GM23338 (cell line): ENCODE results near the gene CCL14. TPM values are rescaled to one million over a fixed set of nuclear protein-coding genes. Genes with fewer than 3 reads are reported as not detected.

ENCODE experiments used
- ATAC-seq: fragments of 200-7000 bp; cut with Tn5 transposase; 3 replicates; pipeline ENCODE4 v1.9.1; 2020
- DNase-seq: peaks from one replicate; pipeline ENCODE4 v3.0.0-alpha.2; 2015; ENCODE audit warnings: low spot score
- H2AFZ ChIP-seq: fragments of 200-600 bp; sonication (generic); 2 replicates; pipeline ENCODE4 v1.8.0; 2016; ENCODE audit warnings: antibody characterized with exemption, mild to moderate bottlenecking, moderate library complexity
- H3F3A ChIP-seq: fragments of 200-600 bp; sonication (generic); replicated peaks from 2 replicates; pipeline ENCODE4 v1.8.0; 2017; ENCODE audit warnings: antibody characterized with exemption, mixed run types, low read depth
- H3K27ac ChIP-seq: fragments of 200-600 bp; sonication (generic); 2 replicates; pipeline ENCODE4 v1.6.1; 2016; ENCODE audit warnings: low read depth
- H3K27me3 ChIP-seq: fragments of 200-600 bp; sonication (generic); 2 replicates; pipeline ENCODE4 v1.8.0; 2016; ENCODE audit warnings: mild to moderate bottlenecking, mixed run types, moderate library complexity; ENCODE audit not compliant: insufficient read depth
- H3K36me3 ChIP-seq: fragments of 200-600 bp; sonication (generic); 2 replicates; pipeline ENCODE4 v1.8.0; 2016; ENCODE audit warnings: mild to moderate bottlenecking; ENCODE audit not compliant: insufficient read depth
- H3K4me1 ChIP-seq: fragments of 200-600 bp; sonication (generic); 2 replicates; pipeline ENCODE4 v1.8.0; 2016; ENCODE audit warnings: mild to moderate bottlenecking, moderate library complexity; ENCODE audit not compliant: insufficient read depth
- H3K4me2 ChIP-seq: fragments of 200-600 bp; sonication (generic); 2 replicates; pipeline ENCODE4 v1.7.1; 2017; ENCODE audit warnings: mixed run types
- H3K4me3 ChIP-seq: fragments of 200-600 bp; sonication (generic); 2 replicates; pipeline ENCODE4 v1.6.1; 2016; ENCODE audit warnings: mixed run types
- H3K79me2 ChIP-seq: fragments of 200-600 bp; sonication (generic); replicated peaks from 2 replicates; pipeline ENCODE4 v1.8.0; 2017; ENCODE audit warnings: mild to moderate bottlenecking; ENCODE audit not compliant: insufficient read depth
- H3K9me2 ChIP-seq: fragments of 200-600 bp; sonication (generic); 2 replicates; pipeline ENCODE4 v1.8.0; 2017; ENCODE audit not compliant: insufficient read depth
- H4K20me1 ChIP-seq: fragments of 200-600 bp; sonication (generic); replicated peaks from 2 replicates; pipeline ENCODE4 v1.8.0; 2017; ENCODE audit warnings: mild to moderate bottlenecking; ENCODE audit not compliant: insufficient read depth
- H3K27ac Mint-ChIP-seq: 2 replicates; pipeline ENCODE4 v1.8.0; 2020; ENCODE audit warnings: inconsistent platforms, mild to moderate bottlenecking, moderate library complexity, mixed read lengths
- H3K27me3 Mint-ChIP-seq: 3 replicates; pipeline ENCODE4 v1.8.0; 2022; ENCODE audit warnings: low read depth, mild to moderate bottlenecking, moderate library complexity, mixed read lengths, inconsistent platforms; ENCODE audit not compliant: insufficient read depth, poor library complexity
- H3K36me3 Mint-ChIP-seq: 3 replicates; pipeline ENCODE4 v1.8.0; 2021; ENCODE audit warnings: low read depth, mild to moderate bottlenecking, inconsistent platforms, moderate library complexity, mixed read lengths
- H3K4me1 Mint-ChIP-seq: 3 replicates; pipeline ENCODE4 v1.8.0; 2020; ENCODE audit warnings: mild to moderate bottlenecking, inconsistent platforms, mixed read lengths
- H3K4me3 Mint-ChIP-seq: 3 replicates; pipeline ENCODE4 v1.8.0; 2021; ENCODE audit warnings: moderate library complexity, mild to moderate bottlenecking, inconsistent platforms, mixed read lengths
- H3K9me3 Mint-ChIP-seq: 3 replicates; pipeline ENCODE4 v1.8.0; 2020; ENCODE audit warnings: moderate library complexity, mild to moderate bottlenecking, inconsistent platforms, mixed read lengths
- CREB1 ChIP-seq: fragments of 250-450 bp; sonication (Bioruptor Pico); IDR thresholded peaks from 2 replicates; pipeline ENCODE4 v1.5.0; 2020; ENCODE audit warnings: low read depth, mild to moderate bottlenecking, moderate library complexity
- ETS1 ChIP-seq: IDR thresholded peaks from 2 replicates; pipeline ENCODE4 v1.6.1; 2016; ENCODE audit warnings: antibody characterized with exemption
- EZH2 ChIP-seq: fragments of 200-600 bp; sonication (generic); IDR thresholded peaks from one replicate; pipeline ENCODE4 v1.8.0; 2017; ENCODE audit warnings: antibody characterized with exemption, mild to moderate bottlenecking, low read depth; ENCODE audit not compliant: unreplicated experiment
- EZH2phosphoT487 ChIP-seq: fragments of 200-600 bp; sonication (generic); IDR thresholded peaks from one replicate; pipeline ENCODE4 v1.8.1; 2018; ENCODE audit warnings: antibody characterized with exemption; ENCODE audit not compliant: unreplicated experiment
- JUNB ChIP-seq: IDR thresholded peaks from one replicate; pipeline ENCODE4 v1.6.1; 2016; ENCODE audit warnings: antibody characterized with exemption; ENCODE audit not compliant: unreplicated experiment
- POLR2AphosphoS5 ChIP-seq: IDR thresholded peaks from 2 replicates; pipeline ENCODE4 v1.6.1; 2016; ENCODE audit warnings: antibody characterized with exemption, low read depth
- REST ChIP-seq: IDR thresholded peaks from one replicate; pipeline ENCODE4 v1.6.1; 2018; ENCODE audit warnings: antibody characterized with exemption; ENCODE audit not compliant: unreplicated experiment
- STAT1 ChIP-seq: IDR thresholded peaks from one replicate; pipeline ENCODE4 v1.6.1; 2016; ENCODE audit warnings: antibody characterized with exemption; ENCODE audit not compliant: unreplicated experiment
- ZNF114 ChIP-seq: fragments of 250-450 bp; sonication (Bioruptor Pico); IDR thresholded peaks from 2 replicates; pipeline ENCODE4 v1.5.0; 2020; ENCODE audit warnings: mild to moderate bottlenecking, moderate library complexity
- ZNF331 ChIP-seq: fragments of 250-450 bp; sonication (Bioruptor Pico); IDR thresholded peaks from 2 replicates; pipeline ENCODE4 v1.5.0; 2020; ENCODE audit warnings: low read depth, mild to moderate bottlenecking, moderate library complexity
- polyA plus RNA-seq: library from polyadenylated mRNA; unstranded; fragments of >200 nt; fragmentation: Nextera tagmentation; extraction: Ambion mirVana; gene quantifications from 2 replicates; pipeline ENCODE4 v1.2.1, GENCODE V29; 2016
- total RNA-seq: library from RNA; depleted of rRNA; stranded (reverse); fragments of >200 nt; shearing (Covaris generic); gene quantifications from 2 replicates; pipeline ENCODE4 v1.2.3, GENCODE V29; 2014
- TF ChIP-seq, protein P1 (sequence below), 2 experiments: fragments of 200-600 bp in 1 of 2; sonication (generic) in 1 of 2; conservative IDR thresholded peaks; 2 replicates each; pipeline versions ENCODE4 v1.5.1 to v1.6.1; 2016 to 2017; ENCODE audit warnings: antibody characterized with exemption in 2 of 2, low read depth in 2 of 2, mild to moderate bottlenecking in 2 of 2, moderate library complexity in 1 of 2

Gene CCL14
- total and polyA plus RNA-seq, 2 experiments from 2014 or later: not detected

- Histone ChIP-seq H3K4me3 (no peak overlapping the region), H4K20me1 (no peaks in the 10 kb centered on the region), H3K4me2 (no peak overlapping the region), H3K4me1 (no peaks in the 10 kb centered on the region), H3K9me2 (peaks cover 3% of the 10 kb centered on the region; the same call in 1 of the 2 replicates), H3F3A (no peaks in the 10 kb centered on the region), H3K79me2 (no peaks in the 10 kb centered on the region), H3K36me3 (no peaks in the 10 kb centered on the region), H2AFZ (no peak overlapping the region), H3K27ac (no peak overlapping the region), H3K27me3 (no peaks in the 10 kb centered on the region)
- Mint-ChIP-seq H3K9me3 (peaks cover 2% of the 10 kb centered on the region; the same call in 1 of the 3 replicates), H3K27me3 (no peaks in the 10 kb centered on the region), H3K4me1 (peaks cover 7% of the 10 kb centered on the region), H3K4me3 (no peak overlapping the region), H3K27ac (no peak overlapping the region), H3K36me3 (no peaks in the 10 kb centered on the region)
- TF ChIP-seq POLR2AphosphoS5: no peak
- DNase-seq (no peak), ATAC-seq (no peak)
Measured at GRCh38 chr17:35998756-35999155, 12.2 kb upstream of the CCL14 start.

DNA sequence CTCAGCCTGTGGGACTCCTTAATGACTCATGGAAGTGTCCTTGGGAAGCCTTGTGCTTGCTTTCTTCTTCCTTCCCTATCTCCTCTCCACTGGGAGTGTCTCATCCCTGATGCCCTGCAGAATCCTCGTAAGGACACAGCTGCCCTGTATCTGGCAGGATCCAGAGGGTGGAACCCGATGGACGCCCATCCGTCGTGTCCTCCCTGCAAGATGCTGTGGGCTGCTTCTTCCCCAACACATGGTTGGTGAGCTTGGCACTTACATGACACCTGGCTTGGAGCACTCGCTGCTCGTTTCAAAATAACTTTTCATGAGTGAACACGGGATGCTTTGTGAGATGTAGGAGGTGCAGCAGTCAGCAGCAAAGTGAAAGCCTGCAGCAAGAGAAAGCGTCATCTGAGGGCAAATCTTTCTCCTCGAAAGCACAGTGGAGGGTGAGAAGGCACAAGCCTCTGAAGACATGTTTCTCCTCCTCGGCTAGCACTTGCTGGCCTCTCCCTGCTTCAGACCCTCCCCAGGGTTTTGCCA lies 11.6 kb upstream of the CCL14 start:
- no peaks in the 10 kb centered on the region for H3K36me3 Mint-ChIP-seq
- H3K79me2 ChIP-seq: no peaks in the 10 kb centered on the region
- H3K4me2 ChIP-seq: no peak overlapping the region
- H2AFZ ChIP-seq: 0 out of 2 replicates have a peak overlapping the region, but pooled peaks have one; percentile 59
- H3K4me3 Mint-ChIP-seq: no peak overlapping the region
- no peak overlapping the region for H3K4me3 ChIP-seq
- peaks cover 2% of the 10 kb centered on the region; the same call in 1 of the 3 replicates for H3K9me3 Mint-ChIP-seq
- H3K27ac Mint-ChIP-seq: no peak overlapping the region
- no peak overlapping the region for H3K27ac ChIP-seq
- H4K20me1 ChIP-seq: no peaks in the 10 kb centered on the region
- DNase-seq (no peak), ATAC-seq (no peak)
- H3F3A ChIP-seq: no peaks in the 10 kb centered on the region
- no peaks in the 10 kb centered on the region for H3K27me3 ChIP-seq
- H3K36me3 ChIP-seq: no peaks in the 10 kb centered on the region
- no peaks in the 10 kb centered on the region for H3K4me1 ChIP-seq
- H3K4me1 Mint-ChIP-seq: peaks cover 7% of the 10 kb centered on the region
- no peaks in the 10 kb centered on the region for H3K27me3 Mint-ChIP-seq
- peaks cover 3% of the 10 kb centered on the region; the same call in 1 of the 2 replicates for H3K9me2 ChIP-seq
- no peak for TF ChIP-seq EZH2
- TF ChIP-seq CREB1 (CRISPR knock-in tag): no peak
- TF ChIP-seq EZH2phosphoT487: no peak
- TF ChIP-seq JUNB: no peak
- no peak for TF ChIP-seq REST
- TF ChIP-seq, protein P1, sequence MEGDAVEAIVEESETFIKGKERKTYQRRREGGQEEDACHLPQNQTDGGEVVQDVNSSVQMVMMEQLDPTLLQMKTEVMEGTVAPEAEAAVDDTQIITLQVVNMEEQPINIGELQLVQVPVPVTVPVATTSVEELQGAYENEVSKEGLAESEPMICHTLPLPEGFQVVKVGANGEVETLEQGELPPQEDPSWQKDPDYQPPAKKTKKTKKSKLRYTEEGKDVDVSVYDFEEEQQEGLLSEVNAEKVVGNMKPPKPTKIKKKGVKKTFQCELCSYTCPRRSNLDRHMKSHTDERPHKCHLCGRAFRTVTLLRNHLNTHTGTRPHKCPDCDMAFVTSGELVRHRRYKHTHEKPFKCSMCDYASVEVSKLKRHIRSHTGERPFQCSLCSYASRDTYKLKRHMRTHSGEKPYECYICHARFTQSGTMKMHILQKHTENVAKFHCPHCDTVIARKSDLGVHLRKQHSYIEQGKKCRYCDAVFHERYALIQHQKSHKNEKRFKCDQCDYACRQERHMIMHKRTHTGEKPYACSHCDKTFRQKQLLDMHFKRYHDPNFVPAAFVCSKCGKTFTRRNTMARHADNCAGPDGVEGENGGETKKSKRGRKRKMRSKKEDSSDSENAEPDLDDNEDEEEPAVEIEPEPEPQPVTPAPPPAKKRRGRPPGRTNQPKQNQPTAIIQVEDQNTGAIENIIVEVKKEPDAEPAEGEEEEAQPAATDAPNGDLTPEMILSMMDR (conservative IDR thresholded peaks at IDR 0.05; ENCODE audit: low read depth in 2 of 2): no peak
- TF ChIP-seq POLR2AphosphoS5: no peak
- no peak for TF ChIP-seq ZNF114 (CRISPR knock-in tag)
- no peak for TF ChIP-seq STAT1
- no peak for TF ChIP-seq ZNF331
- TF ChIP-seq ETS1: no peak
